ENCODE results near the gene CD5L. TPM values are rescaled to one million over a fixed set of nuclear protein-coding genes. Genes with fewer than 3 reads are reported as not detected.

The CD5L gene
- total RNA-seq, 1 donor from 2014 or later, result not detected

GRCh38 chr1:157844089-157844830 is 2.7 kb upstream of the CD5L start:
- Mint-ChIP-seq H3K9me3 (ENCODE audit: unreplicated experiment) (no peaks in the 10 kb centered on the region), H3K4me1 (ENCODE audit: unreplicated experiment) (no peaks in the 10 kb centered on the region), H3K4me3 (ENCODE audit: unreplicated experiment) (no peak overlapping the region), H3K36me3 (ENCODE audit: unreplicated experiment) (no peaks in the 10 kb centered on the region), H3K27me3 (ENCODE audit: unreplicated experiment) (peaks cover 4% of the 10 kb centered on the region), H3K27ac (ENCODE audit: unreplicated experiment) (no peak overlapping the region)
- no peak for DNase-seq (ENCODE audit: extremely low spot score, unreplicated experiment)
- no peak for TF ChIP-seq CTCF (IDR thresholded peaks at IDR 0.05)

GRCh38 chr1:157842939-157843338 is 1.3 kb upstream of the CD5L start:
- Mint-ChIP-seq H3K36me3 (ENCODE audit: unreplicated experiment) (no peaks in the 10 kb centered on the region), H3K9me3 (ENCODE audit: unreplicated experiment) (no peaks in the 10 kb centered on the region), H3K27me3 (ENCODE audit: unreplicated experiment) (peaks cover 4% of the 10 kb centered on the region), H3K4me3 (ENCODE audit: unreplicated experiment) (no peak overlapping the region), H3K27ac (ENCODE audit: unreplicated experiment) (no peak overlapping the region), H3K4me1 (ENCODE audit: unreplicated experiment) (no peaks in the 10 kb centered on the region)
- no peak for TF ChIP-seq CTCF (IDR thresholded peaks at IDR 0.05)
- no peak for DNase-seq (ENCODE audit: extremely low spot score, unreplicated experiment)

- no peak for TF ChIP-seq CTCF (IDR thresholded peaks at IDR 0.05)
- Mint-ChIP-seq H3K36me3 (ENCODE audit: unreplicated experiment) (no peaks in the 10 kb centered on the region), H3K4me3 (ENCODE audit: unreplicated experiment) (no peak overlapping the region), H3K27ac (ENCODE audit: unreplicated experiment) (no peak overlapping the region), H3K4me1 (ENCODE audit: unreplicated experiment) (no peaks in the 10 kb centered on the region), H3K9me3 (ENCODE audit: unreplicated experiment) (no peaks in the 10 kb centered on the region), H3K27me3 (ENCODE audit: unreplicated experiment) (no peaks in the 10 kb centered on the region)
- DNase-seq (ENCODE audit: extremely low spot score, unreplicated experiment), result no peak
Observed at GRCh38 chr1:157838966-157839365, 2.6 kb downstream of the CD5L start.

- Mint-ChIP-seq H3K4me3 (ENCODE audit: unreplicated experiment) (no peak overlapping the region), H3K27ac (ENCODE audit: unreplicated experiment) (no peak overlapping the region), H3K36me3 (ENCODE audit: unreplicated experiment) (no peaks in the 10 kb centered on the region), H3K9me3 (ENCODE audit: unreplicated experiment) (no peaks in the 10 kb centered on the region), H3K4me1 (ENCODE audit: unreplicated experiment) (no peaks in the 10 kb centered on the region), H3K27me3 (ENCODE audit: unreplicated experiment) (no peaks in the 10 kb centered on the region)
- DNase-seq (ENCODE audit: extremely low spot score, unreplicated experiment), result no peak
- TF ChIP-seq CTCF (IDR thresholded peaks at IDR 0.05), result no peak
Observed at GRCh38 chr1:157834430-157834829, 7.2 kb downstream of the CD5L start.

GRCh38 chr1:157833145-157833544 is 8.5 kb downstream of the CD5L start:
- no peak for DNase-seq (ENCODE audit: extremely low spot score, unreplicated experiment)
- no peaks in the 10 kb centered on the region for H3K27me3 Mint-ChIP-seq (ENCODE audit: unreplicated experiment)

More at GRCh38 chr1:157833145-157833544, 8.5 kb downstream of the CD5L start:
- Mint-ChIP-seq H3K4me1 (ENCODE audit: unreplicated experiment) (no peaks in the 10 kb centered on the region), H3K27ac (ENCODE audit: unreplicated experiment) (no peak overlapping the region), H3K36me3 (ENCODE audit: unreplicated experiment) (no peaks in the 10 kb centered on the region), H3K9me3 (ENCODE audit: unreplicated experiment) (no peaks in the 10 kb centered on the region), H3K4me3 (ENCODE audit: unreplicated experiment) (no peak overlapping the region)
- TF ChIP-seq CTCF (IDR thresholded peaks at IDR 0.05), result no peak

All from osteocyte (in vitro differentiated cells).